ENCODE data around the gene LIMD2. TPM values are rescaled to one million over a fixed set of nuclear protein-coding genes. Genes with fewer than 3 reads are reported as not detected.
A peak's percentile ranks its signal among the peaks of the same experiment; 100 is the strongest.

The LIMD2 gene
- total RNA-seq, 1 experiment from 2014 or later = 93.5 TPM

DNA sequence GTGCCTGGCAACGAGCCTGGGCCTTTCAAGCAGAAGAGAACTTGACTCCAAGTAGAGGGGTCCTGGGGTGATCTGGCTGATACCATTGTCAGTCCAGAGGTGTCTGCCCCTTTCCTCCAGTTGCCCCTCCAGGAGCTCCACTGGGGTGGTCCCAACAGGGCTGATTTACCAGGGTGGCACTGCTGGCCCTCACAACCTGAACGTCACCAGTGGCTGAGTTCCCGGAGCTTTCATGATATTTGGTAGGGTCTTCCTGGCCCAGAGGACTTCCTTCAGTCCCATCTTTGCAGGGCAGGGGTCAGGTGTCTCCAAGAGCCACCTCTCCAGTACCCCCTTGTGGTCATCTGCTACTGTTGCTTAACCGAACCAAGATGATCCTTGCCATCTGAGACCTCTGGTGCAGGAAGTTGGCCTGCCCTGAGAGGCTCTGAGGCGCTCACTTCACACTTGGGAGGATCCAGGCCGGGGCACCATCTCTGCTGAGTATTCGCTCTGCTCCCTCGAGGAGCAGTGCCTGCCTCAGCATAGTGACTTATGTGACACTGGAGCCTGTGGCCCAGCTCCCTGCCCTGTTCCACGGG is 3.5 kb downstream of the LIMD2 start:
- no peak overlapping the region for H2AK5ac ChIP-seq (ENCODE audit: insufficient read length, low read length)
- Mint-ChIP-seq H3K4me1 (peaks cover 24 to 37% of the 10 kb centered on the region in 2 experiments), H3K36me3 (ENCODE audit: insufficient read depth in 1 of 3, low read depth in 3 of 3) (peaks cover 5 to 37% (median 14%) of the 10 kb centered on the region in 3 experiments), H3K27me3 (ENCODE audit: low read depth) (peaks cover 2% of the 10 kb centered on the region; the same call in 1 of the 2 replicates), H3K9me3 (no peaks in the 10 kb centered on the region), H3K4me3 (peak overlapping the region; percentile 38 to 39; a peak in 3 of 5 replicates), H3K27ac (peak overlapping the region in 2 of 3 experiments; percentile 44 to 69; a peak in 4 of 7 replicates)
- H3K79me2 ChIP-seq (ENCODE audit: insufficient read depth, low read length) = no peaks in the 10 kb centered on the region
- H2BK5ac ChIP-seq (ENCODE audit: insufficient read length, low read length) = no peak overlapping the region
- no peak overlapping the region for H3K4me2 ChIP-seq (ENCODE audit: insufficient read depth, insufficient read length, low read length)
- no peak overlapping the region for H3K27ac ChIP-seq (ENCODE audit: insufficient read length, low read depth, low read length)
- H2BK12ac ChIP-seq (ENCODE audit: insufficient read length, low read depth, low read length) = no peak overlapping the region
- H2AFZ ChIP-seq (ENCODE audit: low read length) = no peak overlapping the region
- H3K23me2 ChIP-seq (ENCODE audit: insufficient read length, low read depth, low read length, poor library complexity, severe bottlenecking) = peaks cover 20% of the 10 kb centered on the region
- H3K79me1 ChIP-seq (ENCODE audit: insufficient read depth, low read depth, low read length, poor library complexity, severe bottlenecking) = no peaks in the 10 kb centered on the region
- H3K14ac ChIP-seq (ENCODE audit: insufficient read depth, low read length) = no peak overlapping the region
- no peaks in the 10 kb centered on the region for H4K20me1 ChIP-seq (ENCODE audit: control insufficient read depth, insufficient read depth, insufficient read length)
- no peak overlapping the region for H3K23ac ChIP-seq (ENCODE audit: insufficient read length, low read depth, low read length)
- H3K4ac ChIP-seq (ENCODE audit: low read depth, low read length) = no peak overlapping the region
- no peak overlapping the region for H4K8ac ChIP-seq (replicated peaks; ENCODE audit: insufficient read length, low read depth, low read length)
- H3K18ac ChIP-seq (ENCODE audit: insufficient read length, low read depth, low read length) = no peak overlapping the region
- H3K9me3 ChIP-seq (ENCODE audit: control insufficient read depth, low read depth, low read length) = no peaks in the 10 kb centered on the region
- no peak overlapping the region for H4K91ac ChIP-seq (ENCODE audit: insufficient read length, low read depth, low read length)
- no peaks in the 10 kb centered on the region for H3K27me3 ChIP-seq (ENCODE audit: insufficient read depth, low read length)
- no peak overlapping the region for H2BK15ac ChIP-seq (ENCODE audit: low read depth, low read length)
- peak; percentile 91 for DNase-seq
- no peak overlapping the region for H3K56ac ChIP-seq (ENCODE audit: insufficient read length, low read depth, low read length)
- H3T11ph ChIP-seq (ENCODE audit: low read length) = no peak overlapping the region
- no CpG with 5 or more reads among the region's 9 CpGs for WGBS (ENCODE audit: extremely low coverage, insufficient read length, low lambda C conversion rate)
- H2BK120ac ChIP-seq (ENCODE audit: low read depth, low read length, poor library complexity, severe bottlenecking) = no peak overlapping the region
- H2BK20ac ChIP-seq (ENCODE audit: low read depth, low read length, poor library complexity, severe bottlenecking) = no peak overlapping the region
- no peaks in the 10 kb centered on the region; the same call in 1 of the 2 replicates for H3K4me1 ChIP-seq (ENCODE audit: insufficient read depth, low read length)
- H3K9ac ChIP-seq (ENCODE audit: extremely low read depth, insufficient read length, low read length) = no peak overlapping the region
- TF ChIP-seq, protein P1, sequence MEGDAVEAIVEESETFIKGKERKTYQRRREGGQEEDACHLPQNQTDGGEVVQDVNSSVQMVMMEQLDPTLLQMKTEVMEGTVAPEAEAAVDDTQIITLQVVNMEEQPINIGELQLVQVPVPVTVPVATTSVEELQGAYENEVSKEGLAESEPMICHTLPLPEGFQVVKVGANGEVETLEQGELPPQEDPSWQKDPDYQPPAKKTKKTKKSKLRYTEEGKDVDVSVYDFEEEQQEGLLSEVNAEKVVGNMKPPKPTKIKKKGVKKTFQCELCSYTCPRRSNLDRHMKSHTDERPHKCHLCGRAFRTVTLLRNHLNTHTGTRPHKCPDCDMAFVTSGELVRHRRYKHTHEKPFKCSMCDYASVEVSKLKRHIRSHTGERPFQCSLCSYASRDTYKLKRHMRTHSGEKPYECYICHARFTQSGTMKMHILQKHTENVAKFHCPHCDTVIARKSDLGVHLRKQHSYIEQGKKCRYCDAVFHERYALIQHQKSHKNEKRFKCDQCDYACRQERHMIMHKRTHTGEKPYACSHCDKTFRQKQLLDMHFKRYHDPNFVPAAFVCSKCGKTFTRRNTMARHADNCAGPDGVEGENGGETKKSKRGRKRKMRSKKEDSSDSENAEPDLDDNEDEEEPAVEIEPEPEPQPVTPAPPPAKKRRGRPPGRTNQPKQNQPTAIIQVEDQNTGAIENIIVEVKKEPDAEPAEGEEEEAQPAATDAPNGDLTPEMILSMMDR (conservative IDR thresholded peaks at IDR 0.05) = peak; percentile 76
- no peak overlapping the region for H4K5ac ChIP-seq (ENCODE audit: insufficient read length, low read depth, low read length)
